Naive thymus-derived CD4-positive, alpha-beta T cell (primary cell): ENCODE results near the gene IL37. TPM values are rescaled to one million over a fixed set of nuclear protein-coding genes. Genes with fewer than 3 reads are reported as not detected.

ENCODE experiments used
- ATAC-seq: fragments of 150-1000 bp; cut with Tn5 transposase; 2 replicates; pipeline ENCODE4 v1.10.0; 2021; ENCODE audit warnings: mild to moderate bottlenecking, moderate library complexity
- CTCF ChIA-PET: fragments of 350-600 bp; sonication (Branson Sonifier 250); formaldehyde crosslinking; loops from one replicate; lab custom pipeline; 2021; ENCODE audit warnings: antibody characterized with exemption; lab: Charles Lee
- POLR2A ChIA-PET: fragments of 350-600 bp; sonication (Branson Sonifier 250); formaldehyde crosslinking; loops from one replicate; lab custom pipeline; 2021; ENCODE audit warnings: antibody characterized with exemption, inconsistent platforms; lab: Charles Lee
- DNase-seq, 9 donors: peaks; one replicate each; pipeline versions ENCODE4 v3.0.0 to v3.0.0-alpha.2; 2020 to 2022; ENCODE audit warnings: mixed read lengths in 1 of 9
- H3K27ac ChIP-seq: one replicate; pipeline ENCODE4 v1.7.0; 2013; ENCODE audit warnings: mild to moderate bottlenecking, low read depth, low read length, moderate library complexity
- H3K27me3 ChIP-seq, 2 donors: one replicate each; pipeline ENCODE4 v1.7.0; 2013; ENCODE audit warnings: low read length in 2 of 2, mild to moderate bottlenecking in 2 of 2, moderate library complexity in 2 of 2; ENCODE audit not compliant: control insufficient read depth in 2 of 2, insufficient read depth in 2 of 2
- H3K36me3 ChIP-seq, 3 experiments: 1 replicate in 2 of 3; 2 replicates in 1 of 3; pipeline ENCODE4 v1.7.0; 2013; ENCODE audit warnings: low read length in 3 of 3, mild to moderate bottlenecking in 3 of 3, moderate library complexity in 1 of 3; ENCODE audit not compliant: insufficient read depth in 3 of 3, control insufficient read depth in 2 of 3
- H3K4me1 ChIP-seq, 2 donors: one replicate each; pipeline ENCODE4 v1.7.0; 2013; ENCODE audit warnings: low read length in 2 of 2, mild to moderate bottlenecking in 2 of 2, moderate library complexity in 1 of 2; ENCODE audit not compliant: control insufficient read depth in 2 of 2, insufficient read depth in 2 of 2
- H3K4me3 ChIP-seq: 2 replicates; pipeline ENCODE4 v1.7.0; 2013; ENCODE audit warnings: mild to moderate bottlenecking, low read length
- H3K9me3 ChIP-seq, 3 experiments: 1 replicate in 2 of 3; 2 replicates in 1 of 3; pipeline ENCODE4 v1.7.0; 2013; ENCODE audit warnings: low read length in 3 of 3; ENCODE audit not compliant: control insufficient read depth in 2 of 3
- H3K27ac Mint-ChIP-seq, 9 donors: one replicate each; pipeline ENCODE4 v1.8.0; 2020 to 2022; ENCODE audit warnings: mixed read lengths in 9 of 9, mild to moderate bottlenecking in 8 of 9, moderate library complexity in 5 of 9, inconsistent platforms in 2 of 9
- H3K27me3 Mint-ChIP-seq, 5 donors: one replicate each; pipeline ENCODE4 v1.8.0; 2021 to 2022; ENCODE audit warnings: mixed read lengths in 5 of 5, mild to moderate bottlenecking in 1 of 5
- H3K36me3 Mint-ChIP-seq, 5 donors: one replicate each; pipeline ENCODE4 v1.8.0; 2020 to 2022; ENCODE audit warnings: mixed read lengths in 5 of 5, mild to moderate bottlenecking in 3 of 5, inconsistent platforms in 1 of 5
- H3K4me1 Mint-ChIP-seq, 7 donors: one replicate each; pipeline ENCODE4 v1.8.0; 2020 to 2022; ENCODE audit warnings: mixed read lengths in 7 of 7, mild to moderate bottlenecking in 3 of 7, inconsistent platforms in 1 of 7
- H3K4me3 Mint-ChIP-seq, 10 donors: one replicate each; pipeline ENCODE4 v1.8.0; 2020 to 2022; ENCODE audit warnings: mild to moderate bottlenecking in 10 of 10, mixed read lengths in 10 of 10, moderate library complexity in 6 of 10, inconsistent platforms in 2 of 10
- H3K9me3 Mint-ChIP-seq, 11 donors: one replicate each; pipeline ENCODE4 v1.8.0; 2020 to 2022; ENCODE audit warnings: mixed read lengths in 11 of 11, mild to moderate bottlenecking in 4 of 11, inconsistent platforms in 1 of 11, moderate library complexity in 1 of 11
- intact Hi-C, 2 donors: fragments of 100-400 bp; cut with micrococcal nuclease; formaldehyde crosslinking; loops; one replicate each; pipeline ENCODE4 v1.15.1; 2023
- polyA plus RNA-seq, 2 donors: library from polyadenylated mRNA; unstranded; fragments of 300-500 nt; fragmentation: Illumina TruSeq; gene quantifications; one replicate each; pipeline ENCODE4 v1.2.3, GENCODE V29; 2021
- total RNA-seq, 6 experiments: library from RNA in 5 of 6; stranded (reverse) in 5 of 6; gene quantifications; 1 replicate in 5 of 6; 2 replicates in 1 of 6; pipeline ENCODE4 v1.2.3 and lab custom pipeline; 2021 to 2026

IL37 gene
- total and polyA plus RNA-seq, 7 experiments from 2014 or later, result not detected

- POLR2A ChIA-PET, result no interaction called here
- Histone ChIP-seq H3K27me3 (no peaks in the 10 kb centered on the region), H3K9me3 (no peaks in the 10 kb centered on the region), H3K4me1 (no peaks in the 10 kb centered on the region), H3K27ac (no peak overlapping the region), H3K4me3 (no peak overlapping the region), H3K36me3 (no peaks in the 10 kb centered on the region)
- H3K9me3 Mint-ChIP-seq, result no peaks in the 10 kb centered on the region
- peak overlapping the region in 1 of 9 donors; percentile 67 for H3K27ac Mint-ChIP-seq
- H3K4me3 Mint-ChIP-seq, result no peak overlapping the region
- ATAC-seq (no peak), DNase-seq (no peak)
- H3K36me3 Mint-ChIP-seq, result no peaks in the 10 kb centered on the region
- intact Hi-C loops, result loop anchor here (10.0 kb wide), 2 partner anchors 56 to 276 kb away; no protein-coding TSS in a partner anchor
- no peaks in the 10 kb centered on the region for H3K27me3 Mint-ChIP-seq
- CTCF ChIA-PET, result interaction anchor here (1.1 kb wide), 1 partner anchor 131 kb away, joined by 3 read pairs; no protein-coding TSS in a partner anchor
- H3K4me1 Mint-ChIP-seq, result peaks cover 0 to 34% (median 10%) of the 10 kb centered on the region in 7 donors
These were observed 30.3 kb upstream of the IL37 start for GRCh38 chr2:112880696-112881095.

DNA sequence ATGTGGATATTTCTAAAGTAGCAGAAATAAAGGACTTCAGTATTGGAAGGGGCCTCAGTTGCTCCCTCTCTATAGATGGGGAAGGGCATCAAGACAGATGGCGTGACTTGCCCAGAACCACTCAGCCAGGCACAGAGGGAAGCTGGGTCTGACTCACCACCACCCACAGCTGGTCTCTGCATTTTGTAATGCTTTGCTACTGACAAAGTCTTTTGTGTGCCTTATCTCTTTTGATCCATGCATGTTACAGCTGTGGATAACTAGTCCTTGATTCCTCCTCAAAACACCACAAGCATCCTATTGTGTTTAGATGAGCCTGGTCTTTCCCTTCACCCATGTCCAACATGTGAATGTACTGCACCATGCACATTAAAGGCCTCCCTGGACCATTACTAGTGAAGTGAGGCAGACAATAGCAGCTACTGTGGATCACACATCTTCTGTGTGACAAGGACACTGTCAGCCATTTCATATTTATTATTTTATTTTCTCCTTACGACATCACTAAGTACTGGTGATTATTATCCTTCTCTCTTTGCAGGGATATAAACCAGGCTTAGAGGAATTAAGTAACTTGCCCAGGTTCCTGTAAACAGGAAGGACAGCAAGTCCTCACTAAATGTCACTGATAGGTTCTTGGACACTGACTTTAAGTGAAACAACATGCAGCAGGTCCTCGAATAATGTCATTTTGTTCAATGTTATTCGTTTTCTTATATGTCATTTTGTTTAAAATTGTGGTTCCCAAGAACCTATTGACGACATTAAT is 29.6 kb upstream of the IL37 start:
- no peak overlapping the region for H3K4me3 ChIP-seq
- H3K27ac ChIP-seq, result no peak overlapping the region
- Mint-ChIP-seq H3K27me3 (no peaks in the 10 kb centered on the region), H3K36me3 (no peaks in the 10 kb centered on the region), H3K9me3 (no peaks in the 10 kb centered on the region), H3K27ac (peak overlapping the region in 1 of 9 donors; percentile 67), H3K4me3 (peak overlapping the region in 1 of 10 donors; percentile 13), H3K4me1 (peaks cover 0 to 36% (median 10%) of the 10 kb centered on the region in 7 donors)
- CTCF ChIA-PET, result interaction anchor here (0.5 to 1.5 kb wide), 3 partner anchors 11 to 509 kb away, joined by 3 to 10 read pairs (median 3); no protein-coding TSS in a partner anchor
- peak in 1 of 9 donors; percentile 36 for DNase-seq
- no peaks in the 10 kb centered on the region for H3K4me1 ChIP-seq
- POLR2A ChIA-PET, result no interaction called here
- H3K27me3 ChIP-seq, result no peaks in the 10 kb centered on the region
- ATAC-seq, result peak; percentile 73
- intact Hi-C loops, result loop anchor here (10.0 kb wide), 2 partner anchors 57 to 277 kb away; no protein-coding TSS in a partner anchor
- H3K9me3 ChIP-seq, result no peaks in the 10 kb centered on the region
- H3K36me3 ChIP-seq, result no peaks in the 10 kb centered on the region

- H3K4me3 ChIP-seq, result no peak overlapping the region
- H3K36me3 ChIP-seq, result no peaks in the 10 kb centered on the region
- no peak overlapping the region for H3K27ac ChIP-seq
- Mint-ChIP-seq H3K4me3 (no peak overlapping the region), H3K27me3 (no peaks in the 10 kb centered on the region), H3K9me3 (no peaks in the 10 kb centered on the region), H3K27ac (no peak overlapping the region), H3K4me1 (peaks cover 0 to 36% (median 10%) of the 10 kb centered on the region in 7 donors), H3K36me3 (no peaks in the 10 kb centered on the region)
- H3K27me3 ChIP-seq, result no peaks in the 10 kb centered on the region
- ATAC-seq, result no peak
- DNase-seq, result no peak
- POLR2A ChIA-PET, result no interaction called here
- intact Hi-C loops, result loop anchor here (10.0 kb wide), 2 partner anchors 59 to 279 kb away; no protein-coding TSS in a partner anchor
- no peaks in the 10 kb centered on the region for H3K4me1 ChIP-seq
- CTCF ChIA-PET, result interaction anchor here (0.6 kb wide), 1 partner anchor 157 kb away, joined by 3 read pairs; no protein-coding TSS in a partner anchor
- no peaks in the 10 kb centered on the region for H3K9me3 ChIP-seq
These were observed 27.3 kb upstream of the IL37 start for GRCh38 chr2:112883669-112884068.

DNA sequence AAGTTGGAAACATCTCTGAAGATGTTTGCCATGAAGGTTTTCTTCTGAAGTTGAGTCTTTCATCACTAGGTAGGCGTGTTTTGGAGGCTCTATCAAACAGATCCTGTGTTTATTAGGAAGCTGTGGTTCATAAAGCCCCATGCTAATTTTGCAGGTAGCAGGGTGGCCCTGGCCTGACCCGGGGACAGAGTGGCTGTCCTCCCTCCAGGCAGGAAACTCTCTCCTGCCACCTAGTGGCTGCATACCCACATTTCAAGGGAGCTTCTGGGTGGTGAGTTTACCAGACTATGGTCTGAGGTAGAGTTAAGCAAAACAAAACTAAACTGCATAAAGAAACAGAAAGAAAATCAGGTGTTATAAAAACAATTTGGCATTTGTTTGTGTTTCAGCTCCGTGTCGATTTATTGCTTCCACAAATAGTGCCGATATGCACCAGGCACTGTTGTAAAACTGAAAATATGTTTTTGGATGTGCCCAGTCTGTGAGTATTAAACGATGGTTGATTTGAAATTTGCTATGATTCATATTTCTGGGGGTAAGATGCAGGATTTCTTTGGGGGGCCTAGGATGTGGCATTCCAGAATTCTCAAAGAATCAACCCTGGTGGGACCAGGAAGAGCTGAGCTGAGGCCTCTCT is 26.0 kb upstream of the IL37 start:
- POLR2A ChIA-PET, result no interaction called here
- H3K27ac Mint-ChIP-seq, result peak overlapping the region in 2 of 9 donors; percentile 45 to 81

GRCh38 chr2:112885506-112885902 is 25.5 kb upstream of the IL37 start:
- ATAC-seq (no peak), DNase-seq (no peak)
- no peak overlapping the region for H3K27ac ChIP-seq
- no peaks in the 10 kb centered on the region for H3K36me3 ChIP-seq
- ChIA-PET POLR2A (no interaction called here), CTCF (interaction anchor here (0.6 to 2.7 kb wide), 11 partner anchors 11 to 795 kb away, joined by 3 to 41 read pairs (median 3); no protein-coding TSS in a partner anchor)
- H3K4me1 ChIP-seq, result no peaks in the 10 kb centered on the region
- no peaks in the 10 kb centered on the region for H3K27me3 ChIP-seq
- peak overlapping the region in 1 of 9 donors; percentile 81 for H3K27ac Mint-ChIP-seq
- H3K27me3 Mint-ChIP-seq, result no peaks in the 10 kb centered on the region
- H3K4me1 Mint-ChIP-seq, result peaks cover 0 to 26% (median 10%) of the 10 kb centered on the region in 7 donors
- H3K4me3 ChIP-seq, result no peak overlapping the region
- intact Hi-C loops, result loop anchor here (1.0 to 10.0 kb wide), 3 partner anchors 61 to 281 kb away; no protein-coding TSS in a partner anchor
- H3K9me3 ChIP-seq, result no peaks in the 10 kb centered on the region
- H3K36me3 Mint-ChIP-seq, result no peaks in the 10 kb centered on the region
- peak overlapping the region in 1 of 10 donors; percentile 61 for H3K4me3 Mint-ChIP-seq
- no peaks in the 10 kb centered on the region for H3K9me3 Mint-ChIP-seq

More for the DNA sequence above, 26.0 kb upstream of the IL37 start:
- DNase-seq (peak; percentile 8 to 77 (median 50)), ATAC-seq (peak; percentile 83)
- Histone ChIP-seq H3K27ac (no peak overlapping the region), H3K4me3 (no peak overlapping the region), H3K27me3 (no peaks in the 10 kb centered on the region), H3K9me3 (no peaks in the 10 kb centered on the region), H3K4me1 (no peaks in the 10 kb centered on the region), H3K36me3 (no peaks in the 10 kb centered on the region)
- no peaks in the 10 kb centered on the region for H3K36me3 Mint-ChIP-seq
- intact Hi-C loops, result loop anchor here (1.0 to 10.0 kb wide), 3 partner anchors 60 to 280 kb away; no protein-coding TSS in a partner anchor
- peak overlapping the region in 1 of 10 donors; percentile 61 for H3K4me3 Mint-ChIP-seq
- no peaks in the 10 kb centered on the region for H3K9me3 Mint-ChIP-seq
- H3K27me3 Mint-ChIP-seq, result no peaks in the 10 kb centered on the region
- H3K4me1 Mint-ChIP-seq, result peaks cover 0 to 31% (median 10%) of the 10 kb centered on the region in 7 donors
- CTCF ChIA-PET, result interaction anchor here (0.6 to 2.7 kb wide), 11 partner anchors 11 to 794 kb away, joined by 3 to 41 read pairs (median 3); no protein-coding TSS in a partner anchor

- Histone ChIP-seq H3K4me1 (no peaks in the 10 kb centered on the region), H3K4me3 (no peak overlapping the region), H3K36me3 (no peaks in the 10 kb centered on the region), H3K27ac (no peak overlapping the region), H3K27me3 (no peaks in the 10 kb centered on the region), H3K9me3 (no peaks in the 10 kb centered on the region)
- no peaks in the 10 kb centered on the region for H3K27me3 Mint-ChIP-seq
- ChIA-PET POLR2A (no interaction called here), CTCF (interaction anchor here (0.6 to 2.7 kb wide), 3 partner anchors 15 to 137 kb away, joined by 3 to 41 read pairs (median 3); no protein-coding TSS in a partner anchor)
- ATAC-seq (no peak), DNase-seq (no peak)
- no peaks in the 10 kb centered on the region for H3K9me3 Mint-ChIP-seq
- H3K4me1 Mint-ChIP-seq, result peaks cover 0 to 19% (median 8%) of the 10 kb centered on the region in 7 donors
- intact Hi-C loops, result loop anchor here (10.0 kb wide), 2 partner anchors 61 to 281 kb away; no protein-coding TSS in a partner anchor
- H3K36me3 Mint-ChIP-seq, result no peaks in the 10 kb centered on the region
- no peak overlapping the region for H3K27ac Mint-ChIP-seq
- H3K4me3 Mint-ChIP-seq, result no peak overlapping the region
These were observed 24.7 kb upstream of the IL37 start for GRCh38 chr2:112886291-112886690.
